ENCODE measurements around the gene CLCNKA.

The CLCNKA gene

DNA sequence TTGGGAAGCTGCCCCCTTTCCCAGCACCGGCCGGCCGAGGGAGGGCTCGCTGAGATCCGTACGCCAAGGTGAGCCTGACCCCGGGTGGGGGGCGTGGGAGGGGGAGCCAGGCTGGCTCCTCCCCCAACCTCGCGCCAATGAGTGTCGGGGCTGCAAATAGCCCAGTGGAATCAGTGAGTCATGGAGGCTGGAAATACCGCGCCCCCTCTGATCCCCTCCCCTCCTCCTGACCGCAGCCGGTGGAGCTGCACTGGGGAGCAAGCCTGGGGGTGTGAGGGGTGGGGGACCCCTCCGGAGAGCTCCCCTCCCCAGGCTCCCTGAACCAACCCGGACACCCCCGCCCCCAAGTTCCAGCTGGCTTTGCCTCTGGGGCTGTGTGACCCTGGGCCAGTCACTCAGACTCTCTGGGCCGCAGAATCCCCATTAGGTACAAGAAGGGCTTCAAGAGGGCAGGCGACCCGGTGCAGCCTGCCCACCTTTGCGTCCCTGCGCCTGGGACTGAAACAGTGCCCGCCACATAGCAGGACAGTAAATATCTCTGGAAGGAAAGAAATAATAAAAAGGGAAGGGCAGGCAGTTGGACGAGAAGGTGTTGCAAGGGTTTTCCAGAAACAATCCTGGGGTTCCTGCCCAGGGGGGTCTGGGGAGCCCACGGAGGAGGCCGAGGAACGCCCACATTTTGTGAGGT lies 8.5 kb upstream of the CLCNKA start:
- Histone ChIP-seq H3K4me3 (peak overlapping the region; percentile 39 to 53), H3K9me3 (no peaks in the 10 kb centered on the region), H3K27ac (peak overlapping the region; percentile 89 to 99), H3K4me1 (peaks cover 3 to 56% (median 47%) of the 10 kb centered on the region in 4 donors), H3K27me3 (no peaks in the 10 kb centered on the region), H3K36me3 (peaks cover 0 to 5% (median 0%) of the 10 kb centered on the region in 3 donors)
- DNase-seq: peak; percentile 69 to 92
- TF ChIP-seq, protein P1, sequence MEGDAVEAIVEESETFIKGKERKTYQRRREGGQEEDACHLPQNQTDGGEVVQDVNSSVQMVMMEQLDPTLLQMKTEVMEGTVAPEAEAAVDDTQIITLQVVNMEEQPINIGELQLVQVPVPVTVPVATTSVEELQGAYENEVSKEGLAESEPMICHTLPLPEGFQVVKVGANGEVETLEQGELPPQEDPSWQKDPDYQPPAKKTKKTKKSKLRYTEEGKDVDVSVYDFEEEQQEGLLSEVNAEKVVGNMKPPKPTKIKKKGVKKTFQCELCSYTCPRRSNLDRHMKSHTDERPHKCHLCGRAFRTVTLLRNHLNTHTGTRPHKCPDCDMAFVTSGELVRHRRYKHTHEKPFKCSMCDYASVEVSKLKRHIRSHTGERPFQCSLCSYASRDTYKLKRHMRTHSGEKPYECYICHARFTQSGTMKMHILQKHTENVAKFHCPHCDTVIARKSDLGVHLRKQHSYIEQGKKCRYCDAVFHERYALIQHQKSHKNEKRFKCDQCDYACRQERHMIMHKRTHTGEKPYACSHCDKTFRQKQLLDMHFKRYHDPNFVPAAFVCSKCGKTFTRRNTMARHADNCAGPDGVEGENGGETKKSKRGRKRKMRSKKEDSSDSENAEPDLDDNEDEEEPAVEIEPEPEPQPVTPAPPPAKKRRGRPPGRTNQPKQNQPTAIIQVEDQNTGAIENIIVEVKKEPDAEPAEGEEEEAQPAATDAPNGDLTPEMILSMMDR (IDR thresholded peaks at IDR 0.05): no peak
- intact Hi-C loops (cut with DNase I; ENCODE audit: low total_unique reads): no loop called here

DNA sequence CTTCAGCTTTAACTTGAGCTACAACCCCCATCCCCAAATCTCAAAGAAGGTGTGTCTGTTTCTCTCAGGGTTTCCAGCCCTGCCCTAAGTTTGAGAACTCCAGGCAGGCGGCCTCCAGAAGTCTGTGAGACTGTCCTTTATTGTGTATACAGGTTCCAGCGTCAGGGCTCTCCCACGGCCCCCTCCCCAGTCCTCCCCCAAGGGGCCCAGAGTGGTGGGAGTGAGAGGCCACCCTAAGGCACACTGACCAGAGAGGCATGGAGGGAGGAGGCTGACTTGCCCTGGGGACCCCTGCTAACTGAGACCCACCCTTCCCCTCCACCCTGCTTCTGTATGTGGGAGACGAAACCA lies 8.0 kb upstream of the CLCNKA start:
- TF ChIP-seq, protein P1 (IDR thresholded peaks at IDR 0.05): no peak
- H3K4me1 ChIP-seq: peaks cover 3 to 61% (median 52%) of the 10 kb centered on the region in 4 donors
- no peaks in the 10 kb centered on the region for H3K27me3 ChIP-seq
- H3K36me3 ChIP-seq: peaks cover 0 to 5% (median 0%) of the 10 kb centered on the region in 3 donors
- peak overlapping the region; percentile 39 to 53 for H3K4me3 ChIP-seq
- intact Hi-C loops (cut with DNase I; ENCODE audit: low total_unique reads): no loop called here
- H3K27ac ChIP-seq: peak overlapping the region; percentile 89 to 99
- no peaks in the 10 kb centered on the region for H3K9me3 ChIP-seq
- no peak for DNase-seq

DNA sequence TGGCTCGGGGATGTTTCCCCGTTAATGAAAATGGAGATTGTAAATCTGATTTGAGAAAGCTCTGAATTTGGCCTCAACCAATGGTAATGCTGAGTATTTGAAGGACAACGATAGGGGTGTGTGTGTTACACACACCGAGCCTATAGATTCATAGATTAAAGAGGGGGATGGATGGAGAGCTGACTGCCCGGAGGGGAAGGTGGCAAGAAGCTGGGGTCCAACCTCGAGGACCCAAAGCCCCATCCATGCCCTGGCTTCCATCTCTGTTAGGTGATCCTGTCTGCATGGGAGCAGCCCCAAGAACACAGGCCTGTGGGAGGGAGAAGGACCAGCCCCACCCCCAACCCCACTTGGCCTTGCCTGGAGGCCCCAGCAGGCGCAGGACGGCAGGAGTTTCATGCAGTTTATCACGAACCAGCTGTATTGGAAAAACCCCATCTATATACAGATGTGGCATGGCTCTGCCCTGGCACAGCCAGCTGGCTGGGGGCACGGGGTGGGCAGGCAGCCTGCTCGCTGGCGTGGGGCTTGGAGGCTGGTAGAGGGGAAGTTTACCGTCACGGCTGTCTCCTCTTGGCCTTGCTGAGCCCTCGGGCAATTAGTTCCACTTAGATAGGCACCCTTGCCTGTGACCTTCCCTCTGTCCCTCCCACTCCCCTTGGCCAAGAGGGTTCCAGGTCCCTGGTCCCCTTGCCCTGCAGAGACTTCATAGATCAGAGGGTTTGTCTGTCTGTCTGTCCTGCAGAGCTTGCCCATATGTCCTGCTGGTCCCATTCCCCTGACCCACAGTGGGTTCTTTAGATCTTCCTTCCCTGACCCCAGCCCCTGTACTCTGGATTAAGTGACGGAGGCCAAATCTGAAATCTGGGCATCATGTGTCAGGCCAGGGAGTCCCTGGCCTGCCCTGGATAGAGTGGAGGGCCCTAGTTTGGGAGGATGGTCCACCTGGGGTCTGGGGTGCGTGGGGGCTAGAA lies 7.0 kb upstream of the CLCNKA start:
- peak overlapping the region; percentile 60 to 81 for H3K4me3 ChIP-seq
- DNase-seq: peak; percentile 71 to 90
- intact Hi-C loops (cut with DNase I; ENCODE audit: low total_unique reads): no loop called here

DNA sequence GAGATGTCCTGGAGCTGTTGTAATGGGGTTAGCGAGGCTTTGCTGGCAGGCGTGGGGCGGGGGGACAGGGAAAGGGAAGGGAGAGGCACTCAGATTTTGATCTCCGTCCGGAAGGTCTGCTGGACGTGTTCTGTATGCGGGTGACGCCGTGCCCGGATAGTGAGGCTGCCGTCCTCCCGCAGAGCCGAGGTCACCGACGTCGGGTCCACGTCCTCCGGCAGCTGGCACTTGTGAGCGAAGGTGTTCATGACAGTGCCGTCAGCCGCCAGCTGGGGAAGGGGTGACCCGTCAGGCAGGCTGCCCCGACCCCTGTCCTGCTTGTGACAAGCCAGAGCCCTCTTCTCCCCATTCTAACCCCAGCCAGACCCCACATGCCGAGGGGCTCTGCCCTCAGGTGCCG lies 6.3 kb upstream of the CLCNKA start:
- TF ChIP-seq, protein P1 (IDR thresholded peaks at IDR 0.05): no peak
- Histone ChIP-seq H3K4me1 (peaks cover 12 to 76% (median 68%) of the 10 kb centered on the region in 4 donors), H3K36me3 (peaks cover 0 to 5% (median 0%) of the 10 kb centered on the region in 3 donors), H3K4me3 (peak overlapping the region; percentile 60 to 81), H3K9me3 (no peaks in the 10 kb centered on the region), H3K27me3 (no peaks in the 10 kb centered on the region), H3K27ac (peak overlapping the region; percentile 89 to 99)
- intact Hi-C loops (cut with DNase I; ENCODE audit: low total_unique reads): no loop called here
- DNase-seq: no peak

More for the DNA sequence above, 7.0 kb upstream of the CLCNKA start:
- Histone ChIP-seq H3K36me3 (peaks cover 0 to 5% (median 0%) of the 10 kb centered on the region in 3 donors), H3K4me1 (peaks cover 10 to 70% (median 62%) of the 10 kb centered on the region in 4 donors), H3K9me3 (no peaks in the 10 kb centered on the region), H3K27me3 (no peaks in the 10 kb centered on the region), H3K27ac (peak overlapping the region; percentile 89 to 99)
- TF ChIP-seq, protein P1 (IDR thresholded peaks at IDR 0.05): no peak

DNA sequence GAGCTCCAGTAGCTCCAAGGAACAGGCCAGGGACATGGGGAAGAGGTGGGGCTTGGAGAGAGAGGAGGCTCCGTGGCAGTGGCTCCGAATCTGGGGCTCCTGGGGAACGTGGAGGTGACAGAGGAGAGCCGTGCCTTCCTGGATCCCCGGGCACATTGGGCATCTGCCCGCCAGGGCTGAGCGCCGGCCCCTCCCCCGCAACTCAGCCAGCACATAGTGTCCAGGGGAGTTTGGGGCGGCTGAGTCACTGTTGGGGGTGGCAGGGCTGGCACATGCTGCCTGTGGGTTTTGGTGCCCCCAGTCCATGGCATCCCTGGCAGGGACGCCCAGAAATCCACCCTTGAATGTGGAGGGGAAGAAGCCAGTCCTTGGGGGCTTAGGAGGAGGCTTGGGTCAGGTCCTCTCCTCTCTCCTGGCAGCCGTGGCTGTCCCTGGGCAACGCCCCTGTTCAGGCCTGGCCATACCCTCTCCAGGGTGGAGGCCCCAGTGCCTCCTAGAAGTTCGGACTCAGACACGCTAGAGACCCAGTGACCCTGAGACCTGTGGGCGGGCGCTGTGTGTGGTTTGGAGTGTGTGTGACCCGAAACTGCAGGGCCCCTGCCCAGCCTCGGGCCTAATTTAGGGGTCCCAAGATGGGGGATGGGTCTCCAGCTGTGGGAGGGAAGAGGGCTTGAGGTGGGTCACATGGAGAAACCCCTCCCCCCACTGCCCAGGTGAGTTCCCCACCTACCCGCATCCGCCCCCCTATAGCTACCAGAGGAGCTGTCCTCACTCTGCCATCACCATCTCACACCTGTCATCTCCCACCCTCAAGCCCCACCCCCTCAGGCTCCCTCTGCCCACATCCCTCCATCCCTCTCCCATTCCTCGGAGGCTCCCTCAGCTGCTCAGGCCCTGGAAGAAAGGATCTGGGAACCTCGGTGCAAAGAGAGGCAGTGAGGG lies 5.6 kb upstream of the CLCNKA start:
- Histone ChIP-seq H3K36me3 (peaks cover 0 to 5% (median 0%) of the 10 kb centered on the region in 3 donors), H3K9me3 (no peaks in the 10 kb centered on the region), H3K4me3 (peak overlapping the region; percentile 60 to 81), H3K4me1 (peaks cover 12 to 76% (median 70%) of the 10 kb centered on the region in 4 donors), H3K27ac (peak overlapping the region; percentile 89 to 99), H3K27me3 (no peaks in the 10 kb centered on the region)
- TF ChIP-seq, protein P1 (IDR thresholded peaks at IDR 0.05): no peak
- intact Hi-C loops (cut with DNase I; ENCODE audit: low total_unique reads): no loop called here
- peak; percentile 74 to 95 for DNase-seq
